Smooth muscle cell (in vitro differentiated cells): ENCODE measurements around the gene PSMG3. TPM values are rescaled to one million over a fixed set of nuclear protein-coding genes. Genes with fewer than 3 reads are reported as not detected.
A peak's percentile ranks its signal among the peaks of the same experiment; 100 is the strongest.

ENCODE experiments used
- DNase-seq: peaks from one replicate; lab custom pipeline; 2025; ENCODE audit not compliant: unreplicated experiment; lab: John Stamatoyannopoulos, UW
- H2AFZ ChIP-seq: fragments of 200-600 bp; sonication (generic); 2 replicates; pipeline ENCODE4 v1.6.0; 2016; ENCODE audit warnings: antibody characterized with exemption, low read depth, mild to moderate bottlenecking
- H3F3A ChIP-seq: fragments of 200-600 bp; sonication (generic); 2 replicates; pipeline ENCODE4 v1.6.0; 2017; ENCODE audit warnings: antibody characterized with exemption, low read depth
- H3K27ac ChIP-seq: fragments of 200-600 bp; sonication (generic); 2 replicates; pipeline ENCODE4 v1.5.1; 2016; ENCODE audit warnings: low read depth, mild to moderate bottlenecking
- H3K27me3 ChIP-seq: fragments of 200-600 bp; sonication (generic); 2 replicates; pipeline ENCODE4 v1.6.1; 2016; ENCODE audit warnings: low read depth, mild to moderate bottlenecking
- H3K36me3 ChIP-seq: fragments of 200-600 bp; sonication (generic); 2 replicates; pipeline ENCODE4 v1.5.1; 2016; ENCODE audit warnings: low read depth
- H3K4me1 ChIP-seq: fragments of 200-600 bp; sonication (generic); 2 replicates; pipeline ENCODE4 v1.5.1; 2016; ENCODE audit warnings: low read depth
- H3K4me2 ChIP-seq: fragments of 200-600 bp; sonication (generic); 2 replicates; pipeline ENCODE4 v1.6.0; 2016; ENCODE audit warnings: mild to moderate bottlenecking
- H3K4me3 ChIP-seq: fragments of 200-600 bp; sonication (generic); 2 replicates; pipeline ENCODE4 v1.5.1; 2016; ENCODE audit warnings: mild to moderate bottlenecking
- H3K79me2 ChIP-seq: fragments of 200-600 bp; sonication (generic); 2 replicates; pipeline ENCODE4 v1.6.0; 2016; ENCODE audit warnings: low read depth, mild to moderate bottlenecking
- H3K9ac ChIP-seq: fragments of 200-600 bp; sonication (generic); 2 replicates; pipeline ENCODE4 v1.6.0; 2016; ENCODE audit warnings: low read depth
- H3K9me3 ChIP-seq: fragments of 200-600 bp; sonication (generic); replicated peaks from 2 replicates; pipeline ENCODE4 v1.5.1; 2016; ENCODE audit warnings: low read depth
- H4K20me1 ChIP-seq: fragments of 200-600 bp; sonication (generic); 2 replicates; pipeline ENCODE4 v1.6.0; 2016; ENCODE audit warnings: low read depth
- CTCF ChIP-seq: fragments of 200-600 bp; sonication (generic); IDR thresholded peaks from 2 replicates; pipeline ENCODE4 v1.5.1; 2017; ENCODE audit warnings: borderline replicate concordance, mild to moderate bottlenecking, antibody characterized with exemption; ENCODE audit not compliant: insufficient read depth, poor library complexity, severe bottlenecking
- WGBS: methylation state at CpG from one replicate; pipeline ENCODE4 v1.1.7; 2016; ENCODE audit warnings: low lambda C conversion rate; 5-methylcytosine and 5-hydroxymethylcytosine counted together
- polyA plus RNA-seq: library from polyadenylated mRNA; unstranded; fragments of >200 nt; fragmentation: Nextera tagmentation; extraction: Ambion mirVana; gene quantifications from 2 replicates; pipeline ENCODE4 v1.2.1, GENCODE V29; 2016
- total RNA-seq: library from RNA; depleted of rRNA; stranded (reverse); fragments of >200 nt; gene quantifications from 2 replicates; pipeline ENCODE4 v1.2.3, GENCODE V29; 2014

PSMG3 gene
- total and polyA plus RNA-seq, 2 experiments from 2014 or later, result 24.5 to 45.3 TPM

GRCh38 chr7:1562597-1563051, 7.2 kb downstream of the PSMG3 start:
- Histone ChIP-seq H3K4me2 (peak overlapping the region; percentile 15), H3K27ac (peak overlapping the region; percentile 85), H3F3A (peaks cover 9% of the 10 kb centered on the region), H2AFZ (no peak overlapping the region), H3K4me3 (no peak overlapping the region), H3K79me2 (no peaks in the 10 kb centered on the region), H3K9me3 (no peaks in the 10 kb centered on the region), H3K4me1 (no peaks in the 10 kb centered on the region), H3K27me3 (no peaks in the 10 kb centered on the region), H3K36me3 (no peaks in the 10 kb centered on the region), H4K20me1 (no peaks in the 10 kb centered on the region), H3K9ac (peak overlapping the region; percentile 46)
- no peak for TF ChIP-seq CTCF
- 69% methylated on average over 18 of the region's 18 CpGs for WGBS
- DNase-seq, result no peak

- no peak for TF ChIP-seq CTCF
- 52% methylated on average over 16 of the region's 16 CpGs for WGBS
- no peaks in the 10 kb centered on the region for H3K79me2 ChIP-seq
- peak overlapping the region; percentile 85 for H3K27ac ChIP-seq
- no peak overlapping the region for H3K4me3 ChIP-seq
- H2AFZ ChIP-seq, result no peak overlapping the region
- no peaks in the 10 kb centered on the region for H3K9me3 ChIP-seq
- no peaks in the 10 kb centered on the region for H3K36me3 ChIP-seq
- H3K4me1 ChIP-seq, result no peaks in the 10 kb centered on the region
- H3F3A ChIP-seq, result peaks cover 5% of the 10 kb centered on the region
- no peaks in the 10 kb centered on the region for H4K20me1 ChIP-seq
- no peaks in the 10 kb centered on the region for H3K27me3 ChIP-seq
- no peak for DNase-seq
- H3K9ac ChIP-seq, result peak overlapping the region; percentile 46
- peak overlapping the region; percentile 15 for H3K4me2 ChIP-seq
Measured at GRCh38 chr7:1562116-1562515, 7.7 kb downstream of the PSMG3 start.

GRCh38 chr7:1561036-1561940, 8.5 kb downstream of the PSMG3 start:
- no peak overlapping the region for H2AFZ ChIP-seq

More at GRCh38 chr7:1561036-1561940, 8.5 kb downstream of the PSMG3 start:
- Histone ChIP-seq H3K79me2 (no peaks in the 10 kb centered on the region), H3K36me3 (no peaks in the 10 kb centered on the region), H3K4me1 (no peaks in the 10 kb centered on the region), H3K9me3 (no peaks in the 10 kb centered on the region), H3K4me3 (no peak overlapping the region), H3K27ac (peak overlapping the region; percentile 85), H3K4me2 (peak overlapping the region; percentile 15), H3F3A (peaks cover 5% of the 10 kb centered on the region), H4K20me1 (no peaks in the 10 kb centered on the region), H3K27me3 (no peaks in the 10 kb centered on the region), H3K9ac (no peak overlapping the region)
- no peak for DNase-seq
- 93% methylated on average over 32 of the region's 34 CpGs for WGBS
- TF ChIP-seq CTCF, result no peak
